ENCODE measurements around the gene LRRC39. TPM values are rescaled to one million over a fixed set of nuclear protein-coding genes. Genes with fewer than 3 reads are reported as not detected.
A peak's percentile ranks its signal among the peaks of the same experiment; 100 is the strongest.

LRRC39 gene
- total and polyA plus RNA-seq, 2 experiments from 2014 or later = 11.6 to 17.3 TPM

DNA sequence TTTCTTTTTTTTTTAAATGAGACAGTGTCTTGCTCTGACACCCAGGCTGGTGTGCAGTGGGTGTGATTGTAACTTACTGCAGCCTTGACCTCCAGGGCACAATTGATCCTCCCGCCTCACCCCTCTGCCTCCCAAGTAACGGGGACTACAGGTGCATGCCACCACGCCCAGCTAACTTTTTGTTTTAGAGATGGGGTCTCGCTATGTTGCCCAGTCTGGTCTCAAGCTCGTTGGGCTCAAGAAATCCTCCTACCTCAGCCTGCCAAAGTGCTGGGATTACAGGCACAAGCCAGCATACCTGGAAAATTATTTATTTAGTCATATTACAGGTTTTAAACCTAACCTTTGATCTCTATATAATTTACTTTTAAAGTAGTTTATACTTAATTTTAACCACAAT lies 13.4 kb downstream of the LRRC39 start:
- Histone ChIP-seq H3K36me3 (peaks cover 16% of the 10 kb centered on the region), H3K27ac (no peak overlapping the region), H3K27me3 (no peaks in the 10 kb centered on the region), H3K4me3 (no peak overlapping the region), H3K4me1 (ENCODE audit: low read depth) (no peaks in the 10 kb centered on the region), H3K9me3 (ENCODE audit: low read depth) (no peaks in the 10 kb centered on the region)
- no peak for DNase-seq (ENCODE audit: low read depth in 1 of 2, low spot score in 1 of 2)
- no peak for TF ChIP-seq CTCF (IDR thresholded peaks at IDR 0.05; ENCODE audit: low read depth, low read length)

DNA sequence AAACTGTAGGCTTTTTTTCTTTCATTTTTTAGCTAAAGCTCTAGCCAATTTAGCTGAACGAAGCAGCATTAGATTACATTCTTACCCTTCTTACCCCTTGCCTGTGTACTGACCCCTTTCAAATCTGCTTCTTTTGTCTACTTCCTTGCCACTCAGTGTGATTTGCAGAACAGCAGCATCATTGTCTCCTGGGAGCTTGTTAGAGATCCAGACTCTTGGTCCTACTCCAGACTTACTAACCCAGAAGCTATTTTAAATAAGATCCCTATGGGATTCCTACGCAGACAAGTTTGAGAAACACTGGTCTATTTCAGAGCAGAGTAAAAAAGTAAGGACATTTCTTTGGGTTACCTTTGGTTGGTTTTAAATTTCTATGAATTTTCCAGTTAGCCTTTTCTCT lies 13.8 kb downstream of the LRRC39 start:
- TF ChIP-seq CTCF (IDR thresholded peaks at IDR 0.05; ENCODE audit: low read depth, low read length) = no peak
- Histone ChIP-seq H3K27me3 (no peaks in the 10 kb centered on the region), H3K4me3 (no peak overlapping the region), H3K9me3 (ENCODE audit: low read depth) (no peaks in the 10 kb centered on the region), H3K4me1 (ENCODE audit: low read depth) (no peaks in the 10 kb centered on the region), H3K27ac (no peak overlapping the region), H3K36me3 (peaks cover 19% of the 10 kb centered on the region)
- DNase-seq (ENCODE audit: low read depth in 1 of 2, low spot score in 1 of 2) = peak in 1 of 2 donors; percentile 83

DNA sequence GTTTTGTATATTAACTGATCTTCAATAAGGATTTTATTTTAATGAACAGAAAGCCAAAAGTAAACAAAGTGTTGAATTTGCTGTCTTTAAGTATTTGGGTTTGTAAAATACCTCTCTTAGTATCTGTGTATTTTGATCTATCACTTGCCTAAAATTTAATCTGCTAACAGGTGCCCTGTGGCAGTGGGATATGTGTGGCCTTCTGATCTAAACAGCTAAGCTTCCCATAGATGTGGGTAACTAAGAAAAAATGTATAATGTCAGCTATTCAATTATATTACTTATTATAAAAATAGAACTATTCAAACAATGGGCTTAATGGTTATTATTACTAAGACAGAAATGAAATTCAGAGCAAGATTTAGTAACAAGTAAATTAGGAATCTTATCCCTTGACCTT lies 15.2 kb downstream of the LRRC39 start:
- no peak for TF ChIP-seq CTCF (IDR thresholded peaks at IDR 0.05; ENCODE audit: low read depth, low read length)
- no peak for DNase-seq (ENCODE audit: low read depth in 1 of 2, low spot score in 1 of 2)
- Histone ChIP-seq H3K36me3 (peaks cover 23% of the 10 kb centered on the region), H3K27me3 (no peaks in the 10 kb centered on the region), H3K27ac (no peak overlapping the region), H3K4me3 (no peak overlapping the region), H3K4me1 (ENCODE audit: low read depth) (no peaks in the 10 kb centered on the region), H3K9me3 (ENCODE audit: low read depth) (no peaks in the 10 kb centered on the region)

GRCh38 chr1:100152271-100152670 lies 25.8 kb downstream of the LRRC39 start:
- H3K36me3 ChIP-seq = peaks cover 30% of the 10 kb centered on the region
- H3K9me3 ChIP-seq (ENCODE audit: low read depth) = no peaks in the 10 kb centered on the region
- H3K27me3 ChIP-seq = no peaks in the 10 kb centered on the region
- DNase-seq (ENCODE audit: low read depth in 1 of 2, low spot score in 1 of 2) = no peak
- no peak for TF ChIP-seq CTCF (IDR thresholded peaks at IDR 0.05; ENCODE audit: low read depth, low read length)
- H3K4me3 ChIP-seq = no peak overlapping the region
- no peak overlapping the region for H3K27ac ChIP-seq
- H3K4me1 ChIP-seq (ENCODE audit: low read depth) = no peaks in the 10 kb centered on the region

DNA sequence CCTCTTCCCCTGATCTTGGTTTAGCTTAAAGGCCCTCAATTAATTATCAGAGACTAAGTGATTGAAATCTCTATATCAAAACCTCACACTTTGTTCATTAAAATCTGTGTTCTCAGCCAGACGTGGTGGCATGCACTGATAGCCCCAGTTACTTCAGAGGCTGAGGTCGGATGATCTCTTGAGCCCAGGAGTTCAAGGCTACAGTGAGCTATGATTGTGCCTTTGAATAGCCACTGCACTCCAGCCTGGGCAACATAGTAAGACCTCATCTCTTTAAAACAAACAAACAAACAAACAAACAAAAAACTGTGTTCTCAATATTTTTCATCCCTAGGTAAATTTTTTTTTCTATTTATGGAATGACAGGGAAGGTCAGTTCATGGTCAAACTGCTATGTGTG lies 26.4 kb downstream of the LRRC39 start:
- DNase-seq (ENCODE audit: low read depth in 1 of 2, low spot score in 1 of 2) = no peak
- Histone ChIP-seq H3K4me3 (no peak overlapping the region), H3K27ac (no peak overlapping the region), H3K27me3 (no peaks in the 10 kb centered on the region), H3K4me1 (ENCODE audit: low read depth) (no peaks in the 10 kb centered on the region), H3K36me3 (peaks cover 31% of the 10 kb centered on the region), H3K9me3 (ENCODE audit: low read depth) (no peaks in the 10 kb centered on the region)
- TF ChIP-seq CTCF (IDR thresholded peaks at IDR 0.05; ENCODE audit: low read depth, low read length) = no peak

- H3K27me3 ChIP-seq = no peaks in the 10 kb centered on the region
- no peaks in the 10 kb centered on the region for H3K9me3 ChIP-seq (ENCODE audit: low read depth)
- no peaks in the 10 kb centered on the region for H3K4me1 ChIP-seq (ENCODE audit: low read depth)
- no peak overlapping the region for H3K4me3 ChIP-seq
- no peak overlapping the region for H3K27ac ChIP-seq
- no peak for TF ChIP-seq CTCF (IDR thresholded peaks at IDR 0.05; ENCODE audit: low read depth, low read length)
- peaks cover 44% of the 10 kb centered on the region for H3K36me3 ChIP-seq
- no peak for DNase-seq (ENCODE audit: low read depth in 1 of 2, low spot score in 1 of 2)
Observed at GRCh38 chr1:100147875-100148274, 30.2 kb downstream of the LRRC39 start.
